Mesendoderm (in vitro differentiated cells): ENCODE measurements around the gene NELFE.

Source experiments
- DNase-seq: peaks from one replicate; pipeline ENCODE4 v3.0.0; 2013
- H2AK5ac ChIP-seq: 2 replicates; pipeline ENCODE4 v1.6.1; 2013; ENCODE audit warnings: low read length, inconsistent platforms
- H2BK120ac ChIP-seq: 2 replicates; pipeline ENCODE4 v1.6.1; 2013; ENCODE audit warnings: low read depth, mild to moderate bottlenecking, low read length, moderate library complexity, mixed read lengths
- H2BK15ac ChIP-seq: replicated peaks from 2 replicates; pipeline ENCODE4 v1.6.1; 2013; ENCODE audit warnings: low read depth, mild to moderate bottlenecking, moderate library complexity
- H2BK5ac ChIP-seq: 2 replicates; pipeline ENCODE4 v1.6.1; 2013; ENCODE audit warnings: low read length, inconsistent platforms
- H3K18ac ChIP-seq: 2 replicates; pipeline ENCODE4 v1.6.1; 2013; ENCODE audit warnings: mild to moderate bottlenecking, low read length, mixed read lengths
- H3K23ac ChIP-seq: one replicate; pipeline ENCODE4 v1.6.1; 2013; ENCODE audit warnings: low read length
- H3K27ac ChIP-seq: 2 replicates; pipeline ENCODE4 v1.5.1; 2013; ENCODE audit warnings: low read depth, mild to moderate bottlenecking, inconsistent platforms, low read length, moderate library complexity
- H3K27me3 ChIP-seq: 2 replicates; pipeline ENCODE4 v1.6.1; 2013; ENCODE audit warnings: low read length, control low read depth, mild to moderate bottlenecking, inconsistent platforms; ENCODE audit not compliant: insufficient read depth, poor library complexity
- H3K36me3 ChIP-seq: 2 replicates; pipeline ENCODE4 v1.6.1; 2013; ENCODE audit warnings: low read length, inconsistent platforms; ENCODE audit not compliant: control insufficient read depth, insufficient read depth
- H3K4ac ChIP-seq: one replicate; pipeline ENCODE4 v1.6.1; 2013; ENCODE audit warnings: low read depth, mild to moderate bottlenecking, low read length, moderate library complexity
- H3K4me1 ChIP-seq: 2 replicates; pipeline ENCODE4 v1.6.1; 2013; ENCODE audit warnings: low read depth, low read length, inconsistent platforms; ENCODE audit not compliant: control insufficient read depth
- H3K4me2 ChIP-seq: 2 replicates; pipeline ENCODE4 v1.6.1; 2013; ENCODE audit warnings: low read length
- H3K4me3 ChIP-seq: 2 replicates; pipeline ENCODE4 v1.5.1; 2013; ENCODE audit warnings: mild to moderate bottlenecking, low read length
- H3K56ac ChIP-seq: one replicate; pipeline ENCODE4 v1.6.1; 2013; ENCODE audit warnings: low read length
- H3K79me1 ChIP-seq: 2 replicates; pipeline ENCODE4 v1.6.1; 2013; ENCODE audit warnings: low read length, inconsistent platforms
- H3K79me2 ChIP-seq: 2 replicates; pipeline ENCODE4 v1.6.1; 2013; ENCODE audit warnings: mild to moderate bottlenecking, low read length; ENCODE audit not compliant: control insufficient read depth, insufficient read depth
- H3K9ac ChIP-seq: 2 replicates; pipeline ENCODE4 v1.6.1; 2013; ENCODE audit warnings: low read length, inconsistent platforms
- H4K5ac ChIP-seq: one replicate; pipeline ENCODE4 v1.6.1; 2013; ENCODE audit warnings: low read length
- H4K8ac ChIP-seq: one replicate; pipeline ENCODE4 v1.6.1; 2013; ENCODE audit warnings: low read depth, mild to moderate bottlenecking, control low read depth, low read length, moderate library complexity
- WGBS: extraction: QIAGEN DNeasy Blood & Tissue Kit; methylation state at CpG from one replicate; pipeline ENCODE4 v1.1.7; 2013; ENCODE audit warnings: low lambda C conversion rate, missing lambda C conversion rate; ENCODE audit not compliant: insufficient coverage; ENCODE audit errors: extremely low coverage; 5-methylcytosine and 5-hydroxymethylcytosine counted together

Gene NELFE

DNA sequence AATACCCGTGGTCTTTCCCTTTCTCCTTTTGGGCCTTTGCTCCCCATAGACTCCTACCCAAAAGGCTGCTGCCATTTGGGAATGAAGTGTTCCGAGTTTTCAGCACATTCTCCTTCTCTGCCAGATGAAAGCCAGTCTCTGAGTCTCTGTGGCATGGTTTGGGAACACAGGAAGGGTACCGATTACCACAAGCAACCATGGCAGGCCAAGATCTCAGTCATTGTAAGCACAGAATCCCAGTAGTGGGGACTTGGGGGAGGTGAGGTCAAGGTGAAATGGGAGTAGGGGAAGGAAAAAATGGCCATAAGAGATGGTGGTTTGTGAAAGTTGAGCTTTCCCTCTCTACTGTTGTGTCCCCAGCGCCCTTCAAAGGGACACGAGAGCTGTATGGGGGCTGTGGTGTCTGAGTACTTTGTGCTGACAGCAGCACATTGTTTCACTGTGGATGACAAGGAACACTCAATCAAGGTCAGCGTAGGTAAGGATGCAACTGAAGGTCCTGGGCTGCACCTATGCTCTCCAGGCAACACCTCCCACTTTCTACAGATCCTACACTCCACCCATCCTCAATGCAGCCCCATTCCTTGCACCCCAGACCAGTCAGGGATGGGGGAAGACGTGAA, 8.7 kb downstream of the NELFE start:
- peaks cover 2% of the 10 kb centered on the region for H3K36me3 ChIP-seq

DNA sequence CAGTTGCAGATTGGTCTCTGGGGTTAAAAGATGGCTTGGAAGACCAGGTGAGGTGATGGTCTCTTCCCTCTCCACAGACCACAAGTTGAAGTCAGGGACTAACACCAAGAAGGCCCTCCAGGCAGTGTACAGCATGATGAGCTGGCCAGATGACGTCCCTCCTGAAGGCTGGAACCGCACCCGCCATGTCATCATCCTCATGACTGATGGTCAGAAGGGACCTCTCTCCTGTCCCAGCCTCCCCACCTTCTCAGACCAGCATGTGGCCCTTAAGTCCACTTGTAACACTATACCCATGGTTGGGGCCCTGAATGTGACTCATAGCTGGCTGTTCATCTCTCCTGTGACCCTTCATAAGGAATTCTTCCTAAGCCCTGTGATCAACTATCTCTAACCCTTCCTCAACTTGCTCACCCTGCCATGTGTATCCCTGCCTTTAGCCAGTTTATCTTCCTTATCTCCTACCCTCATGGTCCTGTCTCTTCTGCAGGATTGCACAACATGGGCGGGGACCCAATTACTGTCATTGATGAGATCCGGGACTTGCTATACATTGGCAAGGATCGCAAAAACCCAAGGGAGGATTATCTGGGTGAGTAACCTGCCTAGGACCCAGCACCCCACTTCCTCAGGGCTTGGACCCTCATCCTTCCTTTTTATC, 9.9 kb downstream of the NELFE start:
- no peak overlapping the region for H3K9ac ChIP-seq

More for the DNA sequence above, 8.7 kb downstream of the NELFE start:
- Histone ChIP-seq H2AK5ac (no peak overlapping the region), H3K9ac (no peak overlapping the region), H3K79me2 (no peaks in the 10 kb centered on the region), H3K23ac (no peak overlapping the region), H3K4me3 (no peak overlapping the region), H3K56ac (no peak overlapping the region), H3K4me1 (no peaks in the 10 kb centered on the region), H4K5ac (no peak overlapping the region), H2BK120ac (no peak overlapping the region), H3K27me3 (no peaks in the 10 kb centered on the region), H3K18ac (no peak overlapping the region), H2BK15ac (no peak overlapping the region), H2BK5ac (no peak overlapping the region), H4K8ac (no peak overlapping the region), H3K27ac (no peak overlapping the region), H3K4me2 (no peak overlapping the region), H3K79me1 (no peaks in the 10 kb centered on the region), H3K4ac (no peak overlapping the region)
- DNase-seq, result no peak
- no CpG with 5 or more reads among the region's 7 CpGs for WGBS

DNA sequence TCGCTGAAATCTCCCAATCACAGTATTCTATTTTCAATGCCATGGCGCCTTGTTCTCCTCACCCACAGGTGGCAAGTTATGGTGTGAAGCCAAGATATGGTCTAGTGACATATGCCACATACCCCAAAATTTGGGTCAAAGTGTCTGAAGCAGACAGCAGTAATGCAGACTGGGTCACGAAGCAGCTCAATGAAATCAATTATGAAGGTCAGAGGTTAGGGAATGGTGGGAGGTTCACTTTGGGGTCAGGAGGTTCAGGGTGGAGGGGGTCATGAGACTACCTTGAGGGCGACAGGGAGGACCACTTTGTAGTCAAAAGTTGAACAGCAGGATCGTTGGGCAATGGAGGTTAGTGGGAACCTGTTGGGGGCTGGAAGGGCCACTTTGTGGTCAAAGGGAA, 10.5 kb downstream of the NELFE start:
- H2BK15ac ChIP-seq, result no peak overlapping the region
- no peak for DNase-seq
- no peaks in the 10 kb centered on the region for H3K27me3 ChIP-seq
- no peaks in the 10 kb centered on the region for H3K36me3 ChIP-seq
- H4K5ac ChIP-seq, result no peak overlapping the region
- no CpG with 5 or more reads among the region's 5 CpGs for WGBS
- no peak overlapping the region for H2AK5ac ChIP-seq
- no peak overlapping the region for H3K9ac ChIP-seq
- H3K79me1 ChIP-seq, result no peaks in the 10 kb centered on the region
- H2BK120ac ChIP-seq, result no peak overlapping the region
- no peak overlapping the region for H3K18ac ChIP-seq
- no peaks in the 10 kb centered on the region for H3K4me1 ChIP-seq
- no peak overlapping the region for H4K8ac ChIP-seq
- H3K4me3 ChIP-seq, result no peak overlapping the region
- H3K27ac ChIP-seq, result no peak overlapping the region
- no peaks in the 10 kb centered on the region for H3K79me2 ChIP-seq
- H3K23ac ChIP-seq, result no peak overlapping the region
- no peak overlapping the region for H3K56ac ChIP-seq
- no peak overlapping the region for H3K4ac ChIP-seq
- H2BK5ac ChIP-seq, result no peak overlapping the region
- no peak overlapping the region for H3K4me2 ChIP-seq

More for the DNA sequence above, 9.9 kb downstream of the NELFE start:
- no peaks in the 10 kb centered on the region for H3K79me2 ChIP-seq
- no peak overlapping the region for H3K18ac ChIP-seq
- no CpG with 5 or more reads among the region's 6 CpGs for WGBS
- H3K56ac ChIP-seq, result no peak overlapping the region
- no peaks in the 10 kb centered on the region for H3K4me1 ChIP-seq
- no peak overlapping the region for H3K4me3 ChIP-seq
- no peak overlapping the region for H4K5ac ChIP-seq
- DNase-seq, result no peak
- H3K23ac ChIP-seq, result no peak overlapping the region
- H2BK5ac ChIP-seq, result no peak overlapping the region
- H4K8ac ChIP-seq, result no peak overlapping the region
- H3K4ac ChIP-seq, result no peak overlapping the region
- H2AK5ac ChIP-seq, result no peak overlapping the region
- H3K79me1 ChIP-seq, result no peaks in the 10 kb centered on the region
- no peaks in the 10 kb centered on the region for H3K27me3 ChIP-seq
- H2BK120ac ChIP-seq, result no peak overlapping the region
- peaks cover 2% of the 10 kb centered on the region for H3K36me3 ChIP-seq
- no peak overlapping the region for H3K27ac ChIP-seq
- no peak overlapping the region for H2BK15ac ChIP-seq
- H3K4me2 ChIP-seq, result no peak overlapping the region

DNA sequence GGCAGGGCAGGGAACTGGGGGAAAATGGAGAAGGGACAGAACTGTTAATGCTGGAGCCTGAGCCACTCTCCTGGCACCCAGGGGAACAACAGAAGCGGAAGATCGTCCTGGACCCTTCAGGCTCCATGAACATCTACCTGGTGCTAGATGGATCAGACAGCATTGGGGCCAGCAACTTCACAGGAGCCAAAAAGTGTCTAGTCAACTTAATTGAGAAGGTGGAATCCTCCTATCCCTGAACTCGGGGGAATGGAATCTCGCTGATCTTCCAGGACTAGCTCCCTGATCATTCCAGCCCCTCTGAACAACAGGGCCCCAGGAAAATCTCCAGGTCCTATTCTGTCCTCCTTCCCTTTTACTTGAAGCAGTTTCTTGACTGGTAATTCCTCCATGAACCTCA, 10.9 kb downstream of the NELFE start:
- Histone ChIP-seq H3K27me3 (no peaks in the 10 kb centered on the region), H3K36me3 (no peaks in the 10 kb centered on the region), H3K79me2 (no peaks in the 10 kb centered on the region), H3K4me3 (no peak overlapping the region), H4K5ac (no peak overlapping the region), H3K4ac (no peak overlapping the region), H2BK120ac (no peak overlapping the region), H2AK5ac (no peak overlapping the region), H4K8ac (no peak overlapping the region), H3K9ac (no peak overlapping the region), H3K18ac (no peak overlapping the region), H3K79me1 (no peaks in the 10 kb centered on the region), H2BK15ac (no peak overlapping the region), H3K4me1 (no peaks in the 10 kb centered on the region), H3K56ac (no peak overlapping the region), H3K4me2 (no peak overlapping the region), H3K23ac (no peak overlapping the region), H3K27ac (no peak overlapping the region), H2BK5ac (no peak overlapping the region)
- no CpG with 5 or more reads among the region's 4 CpGs for WGBS
- no peak for DNase-seq

DNA sequence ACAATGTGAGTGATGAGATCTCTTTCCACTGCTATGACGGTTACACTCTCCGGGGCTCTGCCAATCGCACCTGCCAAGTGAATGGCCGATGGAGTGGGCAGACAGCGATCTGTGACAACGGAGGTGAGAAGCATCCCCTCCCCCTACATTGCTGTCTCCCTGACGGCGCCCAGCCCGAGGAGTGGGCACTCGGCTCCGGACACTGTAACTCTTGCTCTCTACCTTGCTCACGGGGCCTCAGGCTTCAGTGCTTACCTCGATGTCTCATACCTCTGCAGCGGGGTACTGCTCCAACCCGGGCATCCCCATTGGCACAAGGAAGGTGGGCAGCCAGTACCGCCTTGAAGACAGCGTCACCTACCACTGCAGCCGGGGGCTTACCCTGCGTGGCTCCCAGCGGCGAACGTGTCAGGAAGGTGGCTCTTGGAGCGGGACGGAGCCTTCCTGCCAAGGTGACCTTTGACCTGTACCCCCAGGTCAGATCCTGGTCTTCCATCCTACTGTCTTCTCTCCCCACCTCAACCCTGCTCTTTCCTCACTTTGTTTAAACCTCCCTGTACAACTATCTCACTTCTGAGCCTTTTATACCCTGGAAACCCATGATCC, 11.6 kb downstream of the NELFE start:
- H3K4me1 ChIP-seq, result no peaks in the 10 kb centered on the region
- H2BK5ac ChIP-seq, result no peak overlapping the region
- H4K8ac ChIP-seq, result no peak overlapping the region
- no peak overlapping the region for H3K9ac ChIP-seq
- no peaks in the 10 kb centered on the region for H3K27me3 ChIP-seq
- no peak overlapping the region for H3K18ac ChIP-seq
- no peak overlapping the region for H3K23ac ChIP-seq
- H3K79me1 ChIP-seq, result no peaks in the 10 kb centered on the region
- H2BK15ac ChIP-seq, result no peak overlapping the region
- no peaks in the 10 kb centered on the region for H3K79me2 ChIP-seq
- H2BK120ac ChIP-seq, result no peak overlapping the region
- no peak overlapping the region for H3K4me3 ChIP-seq
- DNase-seq, result no peak
- no peaks in the 10 kb centered on the region for H3K36me3 ChIP-seq
- WGBS, result no CpG with 5 or more reads among the region's 24 CpGs
- no peak overlapping the region for H3K4ac ChIP-seq
- no peak overlapping the region for H3K27ac ChIP-seq
- no peak overlapping the region for H2AK5ac ChIP-seq
- no peak overlapping the region for H3K4me2 ChIP-seq
- no peak overlapping the region for H3K56ac ChIP-seq
- H4K5ac ChIP-seq, result no peak overlapping the region
